Measurements from ENCODE around the gene LRRC8C. TPM values are rescaled to one million over a fixed set of nuclear protein-coding genes. Genes with fewer than 3 reads are reported as not detected.

Gene LRRC8C
- total RNA-seq, 1 donor from 2014 or later, result 5.2 TPM

DNA sequence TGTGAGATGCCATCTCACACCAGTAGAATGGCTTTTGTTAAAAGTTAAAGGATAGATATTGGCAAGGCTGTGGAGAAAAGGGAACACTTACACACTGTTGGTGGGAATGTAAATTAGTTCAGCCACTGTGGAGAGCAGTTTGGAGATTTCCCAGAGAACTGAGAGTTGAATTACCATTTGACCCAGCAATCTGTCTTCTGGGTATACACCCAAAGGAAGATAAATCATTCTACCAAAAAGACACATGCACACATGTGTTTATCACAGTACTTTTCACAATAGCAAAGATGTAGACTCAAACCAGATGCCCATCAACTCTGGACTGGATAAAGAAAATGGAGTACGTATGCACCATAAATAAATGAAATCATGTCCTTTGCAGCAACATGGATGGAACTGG is 99.3 kb downstream of the LRRC8C start:
- no peaks in the 10 kb centered on the region for H3K36me3 Mint-ChIP-seq
- DNase-seq (ENCODE audit: extremely low spot score, unreplicated experiment), result no peak
- H3K4me1 Mint-ChIP-seq (ENCODE audit: unreplicated experiment), result peaks cover 12% of the 10 kb centered on the region
- H3K9me3 Mint-ChIP-seq, result no peaks in the 10 kb centered on the region
- no peak overlapping the region for H3K27ac Mint-ChIP-seq
- peaks cover 6% of the 10 kb centered on the region for H3K27me3 Mint-ChIP-seq
- TF ChIP-seq, protein P1, sequence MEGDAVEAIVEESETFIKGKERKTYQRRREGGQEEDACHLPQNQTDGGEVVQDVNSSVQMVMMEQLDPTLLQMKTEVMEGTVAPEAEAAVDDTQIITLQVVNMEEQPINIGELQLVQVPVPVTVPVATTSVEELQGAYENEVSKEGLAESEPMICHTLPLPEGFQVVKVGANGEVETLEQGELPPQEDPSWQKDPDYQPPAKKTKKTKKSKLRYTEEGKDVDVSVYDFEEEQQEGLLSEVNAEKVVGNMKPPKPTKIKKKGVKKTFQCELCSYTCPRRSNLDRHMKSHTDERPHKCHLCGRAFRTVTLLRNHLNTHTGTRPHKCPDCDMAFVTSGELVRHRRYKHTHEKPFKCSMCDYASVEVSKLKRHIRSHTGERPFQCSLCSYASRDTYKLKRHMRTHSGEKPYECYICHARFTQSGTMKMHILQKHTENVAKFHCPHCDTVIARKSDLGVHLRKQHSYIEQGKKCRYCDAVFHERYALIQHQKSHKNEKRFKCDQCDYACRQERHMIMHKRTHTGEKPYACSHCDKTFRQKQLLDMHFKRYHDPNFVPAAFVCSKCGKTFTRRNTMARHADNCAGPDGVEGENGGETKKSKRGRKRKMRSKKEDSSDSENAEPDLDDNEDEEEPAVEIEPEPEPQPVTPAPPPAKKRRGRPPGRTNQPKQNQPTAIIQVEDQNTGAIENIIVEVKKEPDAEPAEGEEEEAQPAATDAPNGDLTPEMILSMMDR (conservative IDR thresholded peaks at IDR 0.05), result no peak
- H3K4me3 Mint-ChIP-seq, result no peak overlapping the region

DNA sequence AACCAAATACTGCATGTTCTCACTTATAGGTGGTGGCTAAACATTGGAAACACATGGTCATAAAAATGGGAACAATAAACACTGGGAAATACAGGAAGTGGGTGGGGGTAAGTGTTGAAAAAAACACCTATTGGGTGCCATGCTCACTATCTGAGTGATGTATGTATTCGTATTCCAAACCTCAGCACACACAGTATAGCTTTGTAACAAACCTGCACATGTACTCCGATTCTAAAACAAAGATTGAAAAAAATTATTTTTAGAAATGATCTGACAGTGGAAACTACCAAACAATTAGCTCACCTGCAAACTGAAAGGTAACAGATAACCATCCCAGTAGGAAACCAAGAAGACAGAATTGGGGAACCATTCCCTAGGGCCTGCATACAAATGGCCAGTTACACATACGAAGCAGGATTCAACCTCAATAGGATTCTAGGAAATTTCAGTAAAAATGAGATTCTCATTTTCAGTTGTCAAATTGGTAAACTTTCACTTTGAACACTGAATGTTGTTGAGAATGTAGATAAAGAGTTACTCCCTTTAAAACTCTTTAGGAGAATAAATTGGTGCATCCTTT is 99.8 kb downstream of the LRRC8C start:
- no peak for DNase-seq (ENCODE audit: extremely low spot score, unreplicated experiment)
- peaks cover 12% of the 10 kb centered on the region for H3K4me1 Mint-ChIP-seq (ENCODE audit: unreplicated experiment)
- H3K27ac Mint-ChIP-seq, result no peak overlapping the region
- H3K27me3 Mint-ChIP-seq, result peaks cover 3% of the 10 kb centered on the region
- TF ChIP-seq, protein P1 (conservative IDR thresholded peaks at IDR 0.05), result no peak
- no peaks in the 10 kb centered on the region for H3K9me3 Mint-ChIP-seq
- H3K4me3 Mint-ChIP-seq, result no peak overlapping the region
- H3K36me3 Mint-ChIP-seq, result no peaks in the 10 kb centered on the region

DNA sequence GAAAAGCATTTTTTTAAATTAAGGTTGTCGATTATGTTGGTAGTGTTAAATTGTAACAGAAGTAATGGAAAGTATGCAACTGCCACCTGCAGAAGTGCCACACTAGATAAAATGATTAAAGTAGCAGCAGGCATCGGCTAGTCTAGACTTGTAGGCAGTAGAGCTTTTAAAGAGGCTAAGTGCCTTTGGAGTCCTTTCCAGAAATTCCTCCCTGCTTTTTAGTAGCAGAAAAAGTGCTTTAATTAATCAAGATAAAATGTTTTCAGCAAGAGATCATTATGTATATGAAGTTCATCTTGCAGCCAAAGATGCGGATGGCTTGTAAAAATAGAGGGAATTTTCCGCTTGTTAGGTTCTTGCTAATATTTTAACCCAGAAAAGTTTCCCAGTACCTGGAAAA is 100.8 kb downstream of the LRRC8C start:
- H3K9me3 Mint-ChIP-seq, result no peaks in the 10 kb centered on the region
- H3K4me3 Mint-ChIP-seq, result no peak overlapping the region
- no peak for DNase-seq (ENCODE audit: extremely low spot score, unreplicated experiment)

DNA sequence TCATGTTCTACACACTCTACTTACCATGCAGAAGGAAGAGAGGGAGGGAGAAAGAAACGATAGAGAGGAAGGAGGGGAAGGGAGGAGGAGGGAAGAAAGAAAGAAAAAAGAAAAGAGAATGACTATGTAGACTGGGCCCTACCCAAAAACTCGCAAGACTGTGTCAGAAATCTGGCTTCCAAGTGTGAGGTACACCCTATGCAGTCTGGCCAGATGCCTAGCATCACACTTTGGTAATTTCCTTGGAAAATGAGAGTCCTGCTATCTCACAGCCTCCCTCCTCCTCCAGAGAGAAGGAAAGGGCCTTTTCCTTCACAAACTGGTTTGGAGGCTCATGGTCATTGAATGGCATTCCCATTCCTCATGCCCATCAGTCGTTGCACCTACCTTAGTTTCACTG is 101.5 kb downstream of the LRRC8C start:
- Mint-ChIP-seq H3K27me3 (peaks cover 3% of the 10 kb centered on the region), H3K27ac (no peak overlapping the region), H3K4me1 (ENCODE audit: unreplicated experiment) (peaks cover 12% of the 10 kb centered on the region), H3K9me3 (no peaks in the 10 kb centered on the region), H3K4me3 (no peak overlapping the region), H3K36me3 (no peaks in the 10 kb centered on the region)
- TF ChIP-seq, protein P1 (conservative IDR thresholded peaks at IDR 0.05), result no peak
- no peak for DNase-seq (ENCODE audit: extremely low spot score, unreplicated experiment)

More for the DNA sequence above, 100.8 kb downstream of the LRRC8C start:
- Mint-ChIP-seq H3K27ac (no peak overlapping the region), H3K27me3 (peaks cover 3% of the 10 kb centered on the region), H3K36me3 (no peaks in the 10 kb centered on the region), H3K4me1 (ENCODE audit: unreplicated experiment) (peaks cover 12% of the 10 kb centered on the region)
- TF ChIP-seq, protein P1 (conservative IDR thresholded peaks at IDR 0.05), result no peak

DNA sequence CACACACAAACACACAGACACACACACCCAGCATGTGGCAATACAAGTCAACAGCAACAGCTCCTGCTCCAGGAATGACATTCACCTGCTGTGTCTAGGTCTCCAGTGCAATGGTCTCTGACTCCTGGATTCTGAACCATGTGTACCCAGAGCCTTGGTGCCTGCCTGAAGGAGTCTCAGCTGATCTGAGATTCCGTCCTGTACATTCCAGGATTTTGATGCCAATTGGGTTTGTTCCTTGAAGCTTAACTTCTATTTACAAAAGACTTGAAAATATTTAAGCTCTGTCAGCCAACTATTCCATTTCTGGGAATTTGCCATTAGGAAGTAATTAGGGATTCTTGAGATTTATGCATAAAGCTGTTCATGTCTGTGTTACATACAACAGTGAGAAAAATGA is 102.6 kb downstream of the LRRC8C start:
- Mint-ChIP-seq H3K36me3 (no peaks in the 10 kb centered on the region), H3K27me3 (peaks cover 11% of the 10 kb centered on the region), H3K4me3 (no peak overlapping the region), H3K27ac (no peak overlapping the region), H3K9me3 (no peaks in the 10 kb centered on the region), H3K4me1 (ENCODE audit: unreplicated experiment) (peaks cover 12% of the 10 kb centered on the region)
- DNase-seq (ENCODE audit: extremely low spot score, unreplicated experiment), result no peak
- TF ChIP-seq, protein P1 (conservative IDR thresholded peaks at IDR 0.05), result no peak
